Endothelial cell of umbilical vein (primary cell): ENCODE measurements around the gene CXCL14. TPM values are rescaled to one million over a fixed set of nuclear protein-coding genes. Genes with fewer than 3 reads are reported as not detected.

Experiments
- Bru-seq: library from RNA; stranded (reverse); fragments of 400-500 nt; gene quantifications from one replicate; lab custom pipeline; 2021; lab: Mats Ljungman, UMichigan
- BruChase-seq, 2 experiments: library from RNA; stranded (reverse); fragments of 400-500 nt; gene quantifications; one replicate each; lab custom pipeline; 2021; lab: Mats Ljungman, UMichigan
- BruUV-seq: library from RNA; stranded (reverse); fragments of 400-500 nt; replicated peaks from 2 replicates; lab custom pipeline; 2021; lab: Mats Ljungman, UMichigan
- CTCF ChIA-PET: fragments of 300-600, 350-600 bp; sonication (Branson Sonifier 250); formaldehyde crosslinking; loops from one replicate; lab custom pipeline; 2021; ENCODE audit warnings: antibody characterized with exemption, inconsistent platforms; lab: Charles Lee
- POLR2A ChIA-PET: fragments of 300-600, 350-600 bp; sonication (Branson Sonifier 250); formaldehyde crosslinking; loops from one replicate; lab custom pipeline; 2021; ENCODE audit warnings: antibody characterized with exemption, inconsistent platforms; lab: Charles Lee
- DNase-seq: peaks from one replicate; pipeline ENCODE4 v3.0.0-alpha.2; 2011; ENCODE audit warnings: low read depth, low spot score
- FAIRE-seq: peaks from 2 replicates; lab custom pipeline; 2011; peaks lifted over from hg19 to GRCh38; lab: Jason Lieb, UNC
- H2AFZ ChIP-seq: 2 replicates; pipeline ENCODE4 v1.6.0; 2012; ENCODE audit warnings: low read depth, low read length, control low read depth, inconsistent platforms
- H3K27ac ChIP-seq: 2 replicates; pipeline ENCODE4 v1.5.1; 2011; ENCODE audit warnings: low read depth, mild to moderate bottlenecking, control low read depth, low read length, moderate library complexity; ENCODE audit not compliant: insufficient read depth
- H3K27me3 ChIP-seq, 2 experiments: 2 replicates each; pipeline versions ENCODE4 v1.6.0 to v1.6.1; 2011; ENCODE audit warnings: low read length in 2 of 2, mixed read lengths in 1 of 2; ENCODE audit not compliant: control insufficient read depth in 2 of 2, insufficient read depth in 2 of 2
- H3K36me3 ChIP-seq, 2 experiments: 2 replicates in 1 of 2; 3 replicates in 1 of 2; pipeline ENCODE4 v1.5.1; 2011; ENCODE audit warnings: low read length in 2 of 2, mild to moderate bottlenecking in 1 of 2, moderate library complexity in 1 of 2; ENCODE audit not compliant: control insufficient read depth in 2 of 2, insufficient read depth in 2 of 2; ENCODE audit errors: extremely low read depth in 1 of 2
- H3K4me1 ChIP-seq: 3 replicates; pipeline ENCODE4 v1.5.1; 2011; ENCODE audit warnings: mild to moderate bottlenecking, low read length; ENCODE audit not compliant: control insufficient read depth, insufficient read depth; ENCODE audit errors: extremely low read depth
- H3K4me2 ChIP-seq: 2 replicates; pipeline ENCODE4 v1.6.1; 2011; ENCODE audit warnings: low read length, control low read depth, mixed read lengths; ENCODE audit not compliant: insufficient read depth
- H3K4me3 ChIP-seq, 3 experiments: fragments of 200-600 bp in 1 of 3; sonication (generic), shearing (Covaris generic) in 1 of 3; replicated peaks in 1 of 3; 2 replicates each; pipeline ENCODE4 v1.5.1; 2011 to 2016; ENCODE audit warnings: control low read depth in 3 of 3, low read length in 3 of 3, mild to moderate bottlenecking in 2 of 3, inconsistent platforms in 1 of 3, low read depth in 1 of 3, moderate library complexity in 1 of 3; ENCODE audit not compliant: insufficient read depth in 1 of 3
- H3K79me2 ChIP-seq: 2 replicates; pipeline ENCODE4 v1.6.0; 2012; ENCODE audit warnings: low read length, inconsistent platforms; ENCODE audit not compliant: control insufficient read depth, insufficient read depth
- H3K9ac ChIP-seq: replicated peaks from 2 replicates; pipeline ENCODE3; 2011; ENCODE audit warnings: low read length, control low read depth; ENCODE audit not compliant: insufficient read depth; ENCODE audit errors: extremely low read depth
- H3K9me1 ChIP-seq: replicated peaks from 3 replicates; pipeline ENCODE4 v1.6.0; 2011; ENCODE audit warnings: mild to moderate bottlenecking, low read length; ENCODE audit not compliant: control insufficient read depth, insufficient read depth; ENCODE audit errors: extremely low read depth
- H3K9me3 ChIP-seq: replicated peaks from 2 replicates; pipeline ENCODE4 v1.5.1; 2012; ENCODE audit warnings: low read length, inconsistent platforms; ENCODE audit not compliant: control insufficient read depth, insufficient read depth
- H4K20me1 ChIP-seq: replicated peaks from 2 replicates; pipeline ENCODE3; 2011; ENCODE audit warnings: mild to moderate bottlenecking, low read length; ENCODE audit not compliant: control insufficient read depth, insufficient read depth; ENCODE audit errors: extremely low read depth
- EZH2 ChIP-seq: IDR thresholded peaks from 2 replicates; pipeline ENCODE4 v1.6.1; 2012; ENCODE audit warnings: borderline replicate concordance, low read depth, mild to moderate bottlenecking, moderate library complexity, low read length, inconsistent platforms; ENCODE audit not compliant: severe bottlenecking
- JUN ChIP-seq: IDR thresholded peaks from 2 replicates; pipeline ENCODE4 v1.6.1; 2011; ENCODE audit warnings: borderline replicate concordance, low read depth; ENCODE audit not compliant: insufficient read length, insufficient read depth
- dilution Hi-C: fragments of 300-500 bp; cut with MboI; formaldehyde crosslinking; loops from one replicate; pipeline ENCODE4 v1.15.0; 2019; ENCODE audit warnings: low sequenced_read_pairs; ENCODE audit not compliant: extremely low pct_ligation_motif_present
- intact Hi-C: fragments of 100-400 bp; cut with micrococcal nuclease; formaldehyde crosslinking; loops from one replicate; pipeline ENCODE4 v1.10.0; 2022
- long read RNA-seq: library from polyadenylated mRNA; stranded (forward); transcript quantifications from one replicate; pipeline ENCODE4 v2.0.0, GENCODE V29; 2021
- polyA minus RNA-seq, 3 experiments: library from RNA; depleted of rRNA, polyadenylated mRNA; stranded (reverse); fragments of >200 nt; gene quantifications; 1 replicate in 1 of 3; 2 replicates in 2 of 3; pipeline ENCODE4 v1.2.3, GENCODE V29; 2011
- polyA plus RNA-seq, 4 experiments: library from polyadenylated mRNA; depleted of rRNA in 3 of 4; stranded (reverse) in 3 of 4; unstranded in 1 of 4; fragments of >200 nt; gene quantifications; 2 replicates each; pipeline versions ENCODE4 v1.2.1 to v1.2.3, GENCODE V29; 2011 to 2012; ENCODE audit warnings: missing spikeins in 1 of 4
- total RNA-seq: library from RNA; stranded (reverse); gene quantifications from 2 replicates; pipeline ENCODE4 v1.2.3, GENCODE V29; 2021
- TF ChIP-seq, protein P1 (sequence below), 2 donors: IDR thresholded peaks; 1 replicate in 1 of 2; 2 replicates in 1 of 2; pipeline ENCODE4 v1.5.1; 2011; ENCODE audit warnings: low read length in 2 of 2, mild to moderate bottlenecking in 2 of 2, moderate library complexity in 2 of 2, control low read depth in 1 of 2, inconsistent platforms in 1 of 2, low read depth in 1 of 2; ENCODE audit not compliant: insufficient read depth in 1 of 2; ENCODE audit errors: extremely low read depth in 1 of 2
- TF ChIP-seq, protein P2 (sequence below): IDR thresholded peaks from 2 replicates; pipeline ENCODE4 v1.6.1; 2011; ENCODE audit not compliant: insufficient read depth, insufficient read length

Gene CXCL14
- total RNA-seq (not detected in 2 replicates), polyA plus RNA-seq (not detected in 2 replicates), polyA minus RNA-seq (not detected in 2 replicates), Bru-seq, nascent RNA (not detected), BruChase-seq, experiment 1, labeled RNA remaining after a 6-hour chase (not detected), BruChase-seq, experiment 2, labeled RNA remaining after a 2-hour chase (not detected)
- polyA plus RNA-seq (2011; cell fraction: cytosol; rRNA removed), result not detected in 2 replicates
- not detected in 2 replicates for polyA plus RNA-seq (2011; cell fraction: nucleus; rRNA removed)
- polyA plus RNA-seq (2012), result not detected in 2 replicates
- not detected for polyA minus RNA-seq (2011; cell fraction: cytosol; rRNA and poly(A)+ RNA removed)
- polyA minus RNA-seq (2011; cell fraction: nucleus; rRNA and poly(A)+ RNA removed), result not detected in 2 replicates
- long read RNA-seq, result 0 reads

DNA sequence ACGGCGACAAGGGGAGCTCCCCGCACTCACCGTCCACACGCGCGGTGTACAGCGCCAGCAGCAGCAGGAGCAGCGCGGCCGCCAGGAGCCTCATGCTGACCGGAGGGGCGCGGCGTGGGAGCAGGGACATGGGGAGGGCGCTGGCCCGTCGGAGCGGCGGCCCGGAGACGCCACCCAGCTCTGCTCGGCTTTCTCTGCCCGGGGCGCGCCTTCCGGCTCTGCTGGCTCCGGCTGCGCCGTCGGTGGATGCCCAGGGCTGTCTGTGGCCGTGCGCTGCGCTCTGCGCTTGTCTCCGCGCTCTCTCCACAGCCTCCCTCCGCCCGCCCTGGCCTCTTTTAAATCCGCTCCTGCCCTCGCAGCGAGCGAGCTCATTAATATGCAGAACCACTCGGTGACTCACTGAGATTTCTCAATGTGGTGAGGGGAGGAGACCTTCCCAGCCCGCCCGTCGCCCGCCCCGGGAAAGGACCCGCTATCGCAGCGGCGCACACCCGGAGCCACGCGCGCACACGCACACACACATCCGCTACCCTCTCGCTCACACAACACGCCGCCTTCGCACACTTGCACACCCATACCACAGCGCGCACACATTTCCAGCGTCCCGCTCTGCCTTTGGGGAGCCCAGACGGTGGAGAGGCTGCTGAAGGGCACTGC, at the start of gene CXCL14:
Gene CXCL14 (minus strand): TSS at position 307 of the 657 bp plus-strand sequence. CDS start 213 bp downstream, at position 94.
- no peaks in the 10 kb centered on the region for H3K36me3 ChIP-seq
- H2AFZ ChIP-seq, result no peak within 1 kb of the TSS
- TF ChIP-seq EZH2, result peak; percentile 52
- TF ChIP-seq, protein P1, sequence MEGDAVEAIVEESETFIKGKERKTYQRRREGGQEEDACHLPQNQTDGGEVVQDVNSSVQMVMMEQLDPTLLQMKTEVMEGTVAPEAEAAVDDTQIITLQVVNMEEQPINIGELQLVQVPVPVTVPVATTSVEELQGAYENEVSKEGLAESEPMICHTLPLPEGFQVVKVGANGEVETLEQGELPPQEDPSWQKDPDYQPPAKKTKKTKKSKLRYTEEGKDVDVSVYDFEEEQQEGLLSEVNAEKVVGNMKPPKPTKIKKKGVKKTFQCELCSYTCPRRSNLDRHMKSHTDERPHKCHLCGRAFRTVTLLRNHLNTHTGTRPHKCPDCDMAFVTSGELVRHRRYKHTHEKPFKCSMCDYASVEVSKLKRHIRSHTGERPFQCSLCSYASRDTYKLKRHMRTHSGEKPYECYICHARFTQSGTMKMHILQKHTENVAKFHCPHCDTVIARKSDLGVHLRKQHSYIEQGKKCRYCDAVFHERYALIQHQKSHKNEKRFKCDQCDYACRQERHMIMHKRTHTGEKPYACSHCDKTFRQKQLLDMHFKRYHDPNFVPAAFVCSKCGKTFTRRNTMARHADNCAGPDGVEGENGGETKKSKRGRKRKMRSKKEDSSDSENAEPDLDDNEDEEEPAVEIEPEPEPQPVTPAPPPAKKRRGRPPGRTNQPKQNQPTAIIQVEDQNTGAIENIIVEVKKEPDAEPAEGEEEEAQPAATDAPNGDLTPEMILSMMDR (IDR thresholded peaks at IDR 0.05; ENCODE audit: extremely low read depth in 1 of 2, insufficient read depth in 1 of 2, low read depth in 1 of 2, low read length in 2 of 2), result no peak
- no peak for TF ChIP-seq JUN
- TF ChIP-seq, protein P2, sequence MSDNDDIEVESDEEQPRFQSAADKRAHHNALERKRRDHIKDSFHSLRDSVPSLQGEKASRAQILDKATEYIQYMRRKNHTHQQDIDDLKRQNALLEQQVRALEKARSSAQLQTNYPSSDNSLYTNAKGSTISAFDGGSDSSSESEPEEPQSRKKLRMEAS, result no peak
- no peak within 1 kb of the TSS for H3K4me2 ChIP-seq
- H4K20me1 ChIP-seq, result no peaks in the 10 kb centered on the region
- no peaks in the 10 kb centered on the region for H3K4me1 ChIP-seq
- no peak within 1 kb of the TSS for H3K27ac ChIP-seq
- dilution Hi-C loops (loop anchor here (25.0 kb wide), 1 partner anchor 258 kb away; the partner anchor contains the start of gene SLC25A48), intact Hi-C loops (no loop called here)
- FAIRE-seq (no peak), DNase-seq (no peak)
- peaks cover 34 to 40% of the 10 kb centered on the region in 2 experiments for H3K27me3 ChIP-seq
- no peak within 1 kb of the TSS for H3K9ac ChIP-seq
- no peak within 1 kb of the TSS for H3K4me3 ChIP-seq
- H3K9me1 ChIP-seq, result no peaks in the 10 kb centered on the region
- H3K79me2 ChIP-seq, result no peaks in the 10 kb centered on the region
- H3K9me3 ChIP-seq, result no peaks in the 10 kb centered on the region
- POLR2A ChIA-PET, result no interaction called here
- CTCF ChIA-PET, result interaction anchor here (1.2 to 3.6 kb wide), 4 partner anchors 9 to 27 kb away, joined by 4 to 34 read pairs (median 9); no protein-coding TSS in a partner anchor
- BruUV-seq, result no TSS peak
